NCI-H2107 (cell line): Measurements from ENCODE around the gene DNASE1L1.
A peak's percentile ranks its signal among the peaks of the same experiment; 100 is the strongest.
"Not testable (repeated sequence)": the region's sequence is repeated elsewhere in the genome, so short reads cannot be mapped to it uniquely, and the experiment has no call there.

Experiments
- DNase-seq: peaks from one replicate; lab custom pipeline; 2025; lab: John Stamatoyannopoulos, UW

DNASE1L1 gene

DNA sequence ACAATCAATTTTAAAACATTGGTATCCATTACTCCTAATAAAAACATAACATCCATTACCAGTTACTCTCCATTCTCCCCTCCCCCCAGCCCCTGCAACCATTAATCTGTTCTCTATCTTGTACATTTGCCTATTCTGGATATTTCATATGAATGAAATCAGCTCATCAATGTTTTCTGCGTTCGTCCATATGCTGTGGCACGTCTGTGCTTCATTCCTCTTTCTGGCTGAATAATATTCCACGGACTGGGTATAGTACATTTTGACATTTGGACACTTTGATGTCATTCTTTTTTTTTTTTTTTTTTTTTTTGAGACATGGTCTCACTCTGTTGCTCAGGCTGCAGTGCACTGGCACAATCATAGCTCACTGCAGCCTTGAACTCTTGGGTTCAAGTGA is 5.2 kb downstream of the DNASE1L1 start:
- no peak for DNase-seq

DNA sequence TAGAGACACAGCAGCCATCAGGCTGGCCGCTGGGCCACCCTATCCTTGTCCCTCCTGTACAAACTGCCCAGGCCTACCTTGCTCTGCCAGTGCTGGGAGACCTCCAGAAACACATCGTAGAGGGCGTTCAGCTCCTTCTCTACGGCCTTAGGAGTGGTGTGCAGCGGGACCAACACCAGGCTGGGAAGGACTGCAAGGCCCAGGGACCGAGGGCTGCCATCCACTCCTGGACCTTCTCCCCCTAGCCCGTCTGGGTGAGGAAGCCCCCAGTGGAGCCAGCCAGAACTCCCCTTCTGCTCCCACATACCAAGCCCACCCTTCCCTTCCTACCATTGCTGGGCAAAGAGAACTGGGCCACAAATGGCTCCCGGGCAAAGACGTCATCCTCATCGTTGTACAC is 5.9 kb downstream of the DNASE1L1 start:
- no peak for DNase-seq

DNA sequence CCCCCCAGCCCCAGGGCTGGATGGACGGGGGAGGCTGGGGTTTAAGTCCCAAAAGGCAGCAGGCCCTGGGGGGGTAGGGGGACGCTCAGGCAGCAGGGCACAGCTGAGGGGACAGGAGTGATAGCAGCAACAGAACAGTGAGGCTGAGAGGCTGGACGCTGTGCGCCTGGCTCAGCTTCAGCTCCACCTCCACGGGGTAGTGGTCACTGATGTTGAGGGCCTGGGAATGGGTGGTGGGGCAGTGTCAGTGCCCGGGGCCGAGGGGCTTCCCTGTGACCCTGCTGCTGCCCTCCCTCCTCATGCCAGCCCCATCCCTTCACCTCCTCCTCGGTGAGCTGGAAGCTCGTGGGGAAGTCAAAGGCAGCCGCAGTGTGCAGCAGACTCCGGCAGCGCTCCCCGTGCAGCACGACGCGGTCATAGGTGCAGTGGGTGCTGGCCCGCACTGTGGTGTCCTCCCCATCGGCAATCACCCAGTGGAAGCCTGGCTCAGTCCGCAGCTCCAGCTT is 6.4 kb downstream of the DNASE1L1 start:
- DNase-seq, result no peak

DNA sequence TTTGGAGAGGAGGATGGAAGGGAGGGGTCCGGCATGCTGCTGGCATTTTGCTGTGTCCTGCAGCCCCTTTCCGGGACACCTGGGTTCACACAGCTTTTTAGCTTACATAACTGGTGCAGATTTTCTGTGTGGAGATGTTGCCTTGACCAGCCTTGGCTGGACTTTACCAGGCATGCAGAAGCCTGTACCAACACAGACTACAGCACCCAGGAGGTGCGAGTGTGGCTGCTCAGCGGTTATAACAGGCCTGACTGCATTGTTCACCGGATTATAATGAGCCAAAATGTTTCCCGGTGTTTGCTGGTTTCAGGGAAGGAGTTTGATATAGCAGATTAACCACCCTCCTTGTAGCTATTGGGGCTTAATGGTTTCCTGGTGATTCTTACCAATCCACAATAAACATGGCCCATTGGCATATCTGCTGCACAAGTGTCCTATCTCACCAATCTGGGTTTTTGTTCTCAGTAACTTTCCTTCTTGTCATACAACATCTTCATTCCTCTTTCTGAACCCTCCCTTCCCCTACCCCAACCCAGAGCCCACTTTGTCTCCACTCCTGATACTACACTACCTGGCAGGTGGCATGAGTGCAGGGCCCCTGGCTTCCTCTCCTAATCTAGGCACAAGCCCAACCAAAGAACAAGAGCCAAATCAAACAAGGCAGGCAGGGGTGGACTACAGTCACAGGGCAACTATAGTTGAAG is 7.0 kb downstream of the DNASE1L1 start:
- DNase-seq, result no peak

DNA sequence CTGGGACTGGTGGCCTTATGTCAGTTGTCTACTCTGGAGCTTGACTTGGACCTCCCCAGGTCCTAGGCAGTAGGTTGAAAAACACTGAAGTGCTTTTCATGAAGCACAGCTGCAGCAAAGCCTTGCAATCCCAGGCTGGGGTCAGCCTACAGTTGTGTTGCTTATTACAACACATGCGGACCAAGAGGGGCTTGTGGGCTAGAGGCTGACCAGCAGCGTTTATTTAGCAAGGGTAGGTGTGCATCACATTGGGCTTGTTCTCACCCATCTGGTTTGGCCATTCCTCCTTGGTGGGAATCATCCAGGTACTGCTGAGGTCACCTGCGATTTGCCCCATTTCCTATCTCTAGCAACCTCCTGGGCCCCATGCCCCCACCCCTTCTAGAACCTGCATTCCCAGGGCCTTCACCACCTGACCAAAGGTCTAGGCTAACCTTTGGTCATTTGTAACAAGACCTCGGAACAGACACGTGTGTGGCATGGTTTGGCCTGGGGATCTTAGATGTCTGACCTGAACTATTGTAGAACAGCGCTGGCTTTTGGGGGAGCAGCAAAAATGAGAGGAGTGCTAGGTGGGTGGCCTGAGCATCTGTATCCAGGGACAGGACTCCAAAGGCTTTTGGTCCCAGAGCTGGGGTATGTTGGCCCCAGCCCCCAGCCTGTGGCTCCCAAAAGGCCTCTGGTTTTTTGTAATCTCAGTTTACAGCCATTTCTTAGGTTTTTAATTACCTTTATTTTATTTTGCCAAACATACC is 7.8 kb downstream of the DNASE1L1 start:
- DNase-seq, result no peak

DNA sequence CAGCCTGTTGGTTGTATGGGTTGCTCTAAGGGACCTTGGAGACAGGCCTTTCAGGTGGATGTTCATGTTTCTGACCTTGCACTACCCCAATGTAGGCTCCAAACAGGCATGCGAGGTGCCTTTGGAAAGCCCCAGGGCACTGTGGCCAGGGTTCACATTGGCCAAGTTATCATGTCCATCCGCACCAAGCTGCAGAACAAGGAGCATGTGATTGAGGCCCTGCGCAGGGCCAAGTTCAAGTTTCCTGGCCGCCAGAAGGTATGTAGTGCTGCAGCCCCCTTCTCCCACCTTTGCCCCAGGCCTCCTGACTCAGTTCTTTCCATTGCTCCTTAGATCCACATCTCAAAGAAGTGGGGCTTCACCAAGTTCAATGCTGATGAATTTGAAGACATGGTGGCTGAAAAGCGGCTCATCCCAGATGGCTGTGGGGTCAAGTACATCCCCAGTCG is 8.7 kb downstream of the DNASE1L1 start:
- not testable (repeated sequence) for DNase-seq

DNA sequence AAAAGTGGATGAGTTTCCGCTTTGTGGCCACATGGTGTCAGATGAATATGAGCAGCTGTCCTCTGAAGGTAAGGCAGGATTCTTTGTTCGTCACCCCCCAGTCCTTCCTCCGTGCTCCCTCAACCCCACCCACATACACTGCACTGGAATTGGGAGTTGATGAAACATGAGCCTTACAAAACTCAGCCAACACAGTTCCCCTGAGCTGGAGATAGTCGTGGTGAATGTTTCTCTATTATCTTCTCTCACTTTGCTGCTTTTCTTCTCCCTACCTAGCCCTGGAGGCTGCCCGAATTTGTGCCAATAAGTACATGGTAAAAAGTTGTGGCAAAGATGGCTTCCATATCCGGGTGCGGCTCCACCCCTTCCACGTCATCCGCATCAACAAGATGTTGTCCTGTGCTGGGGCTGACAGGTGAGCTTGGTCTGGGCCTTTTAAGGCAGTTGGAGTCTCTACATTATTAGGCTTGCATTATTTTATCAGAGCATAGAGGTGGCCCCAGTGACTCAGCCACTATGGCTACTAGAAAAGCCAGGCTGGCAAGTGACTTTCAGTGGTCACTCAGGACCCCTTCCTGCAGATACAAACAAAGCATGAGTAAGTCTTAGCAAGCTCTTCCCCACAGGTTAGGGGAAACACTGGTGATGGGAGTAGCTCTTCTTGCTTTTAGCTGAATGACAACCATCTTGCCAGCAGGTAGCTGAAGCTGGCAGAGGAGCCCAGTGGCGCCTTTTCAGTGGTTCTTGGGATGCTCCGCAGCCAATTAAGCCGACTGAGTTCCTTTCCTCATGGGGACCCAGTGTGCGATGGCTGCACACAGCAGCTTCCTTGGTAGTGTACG is 9.3 kb downstream of the DNASE1L1 start:
- DNase-seq, result no peak

DNA sequence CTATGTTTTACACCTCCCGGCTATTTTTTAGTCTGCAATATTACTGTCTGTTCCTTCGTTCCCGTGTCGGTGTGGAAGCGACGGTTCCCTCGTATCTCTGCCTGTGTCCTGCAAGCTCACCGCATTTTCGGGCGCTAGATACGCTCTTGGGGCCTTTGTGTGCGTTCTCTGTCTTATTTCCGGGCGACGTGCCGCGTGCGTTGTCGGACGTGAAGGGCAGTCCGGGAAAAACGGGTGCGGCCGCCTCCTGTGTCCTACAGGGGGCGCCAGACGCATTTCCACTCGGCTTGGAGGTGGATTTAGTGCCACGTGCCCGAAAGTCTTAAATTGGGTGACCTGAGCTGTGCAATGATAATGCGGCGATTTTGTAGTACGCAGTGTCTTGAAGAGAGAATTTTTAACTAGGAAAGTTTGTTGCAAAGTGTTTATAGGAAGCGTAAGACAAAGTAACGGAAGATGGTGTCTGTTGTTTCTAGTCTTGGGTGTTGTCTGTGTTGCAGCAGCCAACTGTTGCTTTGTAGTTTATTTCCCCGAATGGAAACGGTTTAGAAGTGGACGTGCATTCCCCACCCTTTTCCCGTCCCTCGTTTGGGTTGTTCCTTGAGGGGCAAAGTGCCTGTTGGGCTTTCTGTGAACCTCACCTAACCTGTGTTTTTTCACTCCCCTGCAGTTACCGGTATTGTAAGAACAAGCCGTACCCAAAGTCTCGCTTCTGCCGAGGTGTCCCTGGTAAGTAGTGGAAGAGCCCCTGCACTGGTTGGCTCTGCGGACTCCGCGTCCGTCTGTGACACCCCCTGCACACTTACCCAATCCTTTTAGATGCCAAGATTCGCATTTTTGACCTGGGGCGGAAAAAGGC is 10.2 kb downstream of the DNASE1L1 start:
- DNase-seq, result peak; percentile 89

DNA sequence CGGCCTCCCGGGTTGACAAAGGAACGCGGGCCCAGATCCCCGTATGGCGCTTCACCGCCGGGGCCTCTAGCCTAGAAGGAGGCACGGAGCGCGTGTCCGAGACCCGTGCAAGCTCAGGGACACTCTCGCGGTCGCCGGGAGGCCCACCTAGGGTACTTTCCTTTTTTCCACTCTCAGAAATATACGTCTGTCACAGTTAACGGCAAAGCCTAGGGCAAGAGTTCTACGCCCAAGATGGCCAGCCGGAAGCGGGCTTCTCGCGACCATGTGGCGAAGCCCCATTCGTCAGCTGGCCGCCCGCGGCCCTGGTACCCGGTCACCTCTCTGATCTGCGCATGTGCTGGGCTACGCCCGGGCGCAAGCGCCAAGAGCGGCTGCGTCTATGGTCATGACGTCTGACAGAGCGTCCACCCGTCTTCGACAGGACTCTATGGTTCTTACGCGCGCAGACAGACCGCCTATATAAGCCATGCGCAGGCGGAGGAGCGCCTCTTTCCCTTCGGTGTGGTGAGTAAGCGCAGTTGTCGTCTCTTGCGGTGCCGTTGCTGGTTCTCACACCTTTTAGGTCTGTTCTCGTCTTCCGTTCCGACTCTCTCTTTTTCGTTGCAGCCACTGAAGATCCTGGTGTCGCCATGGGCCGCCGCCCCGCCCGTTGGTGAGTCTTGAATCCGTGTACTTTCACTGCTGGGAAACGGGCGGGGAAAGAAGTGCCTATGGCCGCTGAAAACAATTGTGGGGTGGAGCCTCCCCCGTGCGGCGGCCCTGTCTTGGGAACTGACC is 11.0 kb downstream of the DNASE1L1 start, which contains the start of gene RPL10:
TSS of gene RPL10 (plus strand) at position 490 of the 780 bp plus-strand sequence. CDS start at position 633, 143 bp downstream.
- DNase-seq, result peak; percentile 92

DNA sequence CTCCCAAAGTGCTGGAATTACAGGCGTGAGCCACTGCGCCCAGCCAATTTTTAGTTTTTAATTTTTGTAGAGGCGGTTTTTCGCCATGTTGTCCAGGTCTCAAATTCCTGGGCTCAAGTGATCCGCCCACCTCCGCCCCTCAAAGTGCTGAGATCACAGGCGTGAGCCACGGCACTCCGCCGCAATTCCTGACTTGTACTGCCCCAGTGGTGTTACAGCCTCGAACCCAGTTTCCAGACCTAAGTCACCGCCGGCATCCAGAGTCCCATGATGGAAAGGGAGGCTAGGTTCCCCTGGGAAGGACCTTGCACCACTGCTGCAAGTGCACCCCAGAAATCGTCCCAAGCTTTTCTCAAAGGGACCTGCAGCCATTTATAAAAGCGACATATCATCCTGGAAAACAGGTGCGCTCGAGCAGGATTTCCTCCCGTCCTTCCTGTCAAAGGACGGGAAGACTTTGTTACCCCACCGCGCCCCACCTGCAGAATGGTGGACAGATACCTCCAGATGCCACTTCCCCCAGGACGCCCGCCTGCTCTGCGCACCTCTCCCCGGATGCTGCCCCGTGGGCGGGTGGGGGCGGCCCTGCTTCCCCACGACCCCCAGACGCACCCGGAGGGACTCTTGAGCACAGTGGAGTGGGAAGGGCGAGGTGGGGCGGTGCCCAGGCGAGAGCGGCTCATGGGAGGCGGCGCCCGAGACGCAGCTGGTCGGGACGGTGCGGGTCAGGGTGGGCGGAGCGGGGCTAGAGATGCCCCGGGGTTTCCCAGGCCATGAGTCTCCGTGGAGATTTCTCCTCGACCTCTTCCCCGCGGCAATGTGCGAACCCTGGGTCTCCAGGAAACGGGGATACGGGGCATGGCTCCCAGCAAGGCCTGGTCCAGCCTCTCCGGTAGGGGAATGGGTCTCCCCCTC is 11.8 kb downstream of the DNASE1L1 start:
- no peak for DNase-seq

DNA sequence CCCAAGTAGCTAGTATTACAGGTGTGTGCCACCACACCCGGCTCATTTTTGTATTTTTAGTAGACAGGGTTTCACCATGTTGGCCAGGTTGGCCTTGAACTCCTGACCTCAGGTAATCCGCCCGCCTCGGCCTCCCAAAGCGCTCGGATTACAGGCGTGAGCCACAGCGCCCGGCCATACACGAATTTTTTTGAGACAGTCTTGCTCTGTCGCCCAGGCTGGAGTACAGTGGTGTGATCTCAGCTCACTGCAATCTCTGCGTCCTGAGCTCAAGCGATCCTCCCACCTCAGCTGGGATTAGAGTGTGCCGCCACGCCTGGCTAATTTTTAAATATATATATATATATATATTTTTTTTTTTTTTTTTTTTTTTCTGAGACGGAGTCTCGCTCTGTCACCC is 12.7 kb downstream of the DNASE1L1 start:
- not testable (repeated sequence) for DNase-seq

DNA sequence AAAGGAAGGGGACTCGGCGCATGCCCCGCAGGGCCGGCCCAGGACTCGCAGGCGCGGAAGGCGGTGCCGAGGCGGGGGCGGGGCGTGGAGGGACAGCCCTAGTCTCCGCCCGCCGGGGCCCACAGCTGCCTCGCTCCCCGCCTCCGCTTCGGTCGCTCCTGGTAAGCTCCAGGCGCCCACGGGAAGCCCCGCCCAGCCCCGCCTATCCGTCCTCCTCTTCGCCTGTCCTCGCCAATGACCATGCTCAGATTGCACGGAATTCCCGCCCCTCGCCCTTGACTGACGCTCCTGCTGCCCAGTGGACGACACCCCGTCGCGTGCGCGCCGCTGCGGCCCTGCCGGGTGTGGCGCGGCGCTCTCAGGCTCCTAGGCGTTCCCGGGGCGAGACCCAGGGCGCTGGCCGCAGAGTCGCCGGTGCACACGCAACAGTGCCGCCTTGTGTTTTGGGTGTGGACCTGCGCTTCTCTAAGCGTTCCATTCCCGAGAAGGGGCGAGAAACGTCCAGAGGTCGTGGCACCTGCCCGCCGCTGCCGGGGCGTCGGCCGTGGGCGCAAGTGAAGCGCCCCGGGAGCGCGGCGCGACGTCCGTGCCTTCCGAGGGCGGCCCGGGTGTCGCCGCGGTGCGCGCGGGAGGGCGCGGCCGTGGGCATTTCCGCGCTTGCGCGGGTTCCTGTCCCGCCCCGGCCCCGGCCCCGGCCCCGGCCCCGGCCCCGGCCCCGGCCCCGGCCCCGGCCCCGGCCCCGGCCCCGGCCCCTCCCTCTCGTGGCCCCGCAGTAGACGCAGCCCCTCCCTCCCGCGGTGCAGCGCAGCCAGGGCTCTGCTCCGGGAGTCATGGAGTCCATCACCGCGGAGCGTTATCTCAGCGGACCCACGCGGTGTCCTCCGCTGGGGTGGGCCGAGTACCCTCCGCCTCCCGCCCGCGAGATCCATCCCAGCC is 19.0 kb downstream of the DNASE1L1 start:
- DNase-seq, result not testable (repeated sequence)

DNA sequence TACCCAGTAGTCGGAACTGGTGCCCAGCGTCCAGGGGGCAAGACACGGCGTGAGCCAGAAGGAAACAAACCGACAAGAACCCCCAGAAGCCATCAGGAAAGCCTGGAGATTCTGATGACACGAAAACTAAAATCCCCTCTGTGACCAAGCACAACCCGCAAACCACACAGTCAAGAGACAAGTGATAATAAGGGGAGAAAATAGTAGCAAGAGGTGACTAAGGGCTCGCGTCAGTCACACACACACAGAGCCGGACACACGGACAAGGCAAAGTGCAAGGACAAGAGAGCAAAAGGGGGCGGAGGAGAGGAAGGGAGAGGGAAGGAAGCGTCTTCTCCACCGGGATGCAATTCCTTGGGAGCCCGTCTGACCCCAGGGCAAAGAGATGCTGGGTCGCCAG is 20.4 kb downstream of the DNASE1L1 start:
- not testable (repeated sequence) for DNase-seq

DNA sequence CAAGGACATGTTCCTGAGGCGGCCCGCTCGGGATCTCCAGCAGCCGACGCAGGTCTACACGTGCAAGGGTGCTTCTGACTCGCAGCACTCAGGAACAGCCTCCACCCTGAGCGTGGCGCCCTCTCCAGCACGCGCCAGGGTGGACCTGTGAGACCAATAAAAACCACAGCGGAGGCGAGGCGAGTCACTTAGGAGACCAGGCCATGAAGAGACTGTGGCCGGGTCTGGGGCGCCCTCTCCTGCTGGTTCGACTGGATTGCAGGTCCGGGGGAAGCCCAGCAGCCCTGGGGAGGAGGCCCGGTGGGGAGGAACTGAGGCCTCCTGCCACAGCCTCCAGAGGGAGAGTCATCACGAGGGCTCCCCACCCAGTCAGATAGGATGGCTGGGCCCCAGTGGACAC is 21.0 kb downstream of the DNASE1L1 start:
- not testable (repeated sequence) for DNase-seq

DNA sequence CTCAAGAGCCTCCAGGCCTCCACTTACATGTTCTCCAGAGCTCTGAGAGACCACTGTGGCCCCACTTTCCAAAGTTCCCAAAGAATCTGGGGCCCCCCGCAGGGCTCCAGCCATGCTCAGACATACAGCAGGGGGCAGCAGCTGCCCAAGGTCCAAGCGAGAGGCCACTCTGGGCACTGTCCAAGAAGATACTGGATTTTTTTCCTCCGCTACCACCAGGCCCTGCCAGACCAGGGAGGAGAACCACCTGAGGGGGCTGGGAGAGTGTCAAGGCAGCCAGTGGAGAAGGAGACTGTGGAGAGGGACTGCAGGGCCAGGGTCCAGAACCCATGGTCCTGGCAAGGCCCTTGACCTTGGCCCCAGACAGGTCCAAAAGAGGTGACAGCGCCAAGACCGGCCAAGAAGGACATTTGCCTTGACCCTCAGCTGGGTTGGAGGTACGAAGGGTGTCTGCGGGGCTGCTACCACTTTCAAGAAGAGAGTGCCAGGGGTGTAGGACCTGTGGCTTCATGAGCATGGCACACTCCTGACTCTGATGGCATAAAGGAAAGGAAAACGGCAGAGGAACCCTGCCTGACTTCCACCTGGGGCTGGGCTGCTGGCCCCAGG is 24.7 kb downstream of the DNASE1L1 start:
- no peak for DNase-seq

DNA sequence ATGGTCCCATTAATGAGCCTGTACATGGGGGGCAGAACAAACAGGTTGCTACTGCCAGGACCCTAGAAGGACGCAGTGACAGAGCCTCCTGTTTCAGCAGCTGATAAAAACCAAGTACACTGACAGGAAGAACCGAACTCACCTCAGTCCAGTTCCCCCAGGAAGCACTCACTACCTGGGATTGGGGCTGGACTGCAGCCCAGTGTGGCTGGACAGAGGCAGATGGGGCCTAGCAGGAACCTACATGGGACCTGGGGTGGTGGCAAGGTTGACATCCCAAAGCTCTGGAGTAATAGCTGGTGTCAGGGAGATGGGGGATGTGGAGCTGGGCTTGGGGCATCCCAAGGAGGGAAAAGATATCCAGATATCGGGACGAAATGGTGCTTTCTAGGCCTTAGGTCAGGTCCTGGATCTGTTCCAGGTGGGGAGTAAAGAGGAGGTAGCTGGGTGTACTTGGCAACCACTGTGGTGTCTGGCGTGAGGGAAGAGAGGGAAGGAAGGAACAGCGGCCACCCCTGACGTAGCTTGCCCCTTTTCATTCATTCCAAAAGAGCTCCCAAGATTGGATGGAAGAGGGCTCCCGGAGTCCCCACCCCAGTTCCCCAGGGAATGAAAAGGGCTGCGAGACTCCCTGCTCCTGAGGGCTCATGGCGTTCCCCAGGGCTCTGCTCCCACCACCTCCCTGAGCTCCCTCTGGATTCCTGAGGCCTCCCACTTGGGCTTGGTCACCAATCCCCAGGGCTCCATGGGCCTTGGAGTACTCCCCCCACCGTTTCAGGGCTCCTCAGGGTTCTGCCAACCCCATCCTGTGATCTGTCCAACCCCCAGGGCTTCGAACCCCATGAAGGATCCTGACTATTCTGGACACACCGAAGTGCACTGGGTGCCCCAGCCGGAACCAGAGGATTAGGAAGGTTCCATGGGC is 25.4 kb downstream of the DNASE1L1 start:
- no peak for DNase-seq
